Stimulated activated memory B cell treated with anti-CD40 and anti-IgM and Interleukin-4, amounts not matched to agents 10 μg/mL and 1 μg/mL and 100 μg/mL, for 72 hours (primary cell): ENCODE measurements around the gene TEAD4.
A peak's percentile ranks its signal among the peaks of the same experiment; 100 is the strongest.

Experiments
- ATAC-seq: fragments of 150-1000 bp; cut with Tn5 transposase; 2 replicates; pipeline ENCODE4 v1.10.0; 2021
- H3K27ac Mint-ChIP-seq: one replicate; pipeline ENCODE4 v1.8.0; 2022; ENCODE audit warnings: mild to moderate bottlenecking, mixed read lengths
- H3K27me3 Mint-ChIP-seq: one replicate; pipeline ENCODE4 v1.8.0; 2022; ENCODE audit warnings: mixed read lengths
- H3K36me3 Mint-ChIP-seq: one replicate; pipeline ENCODE4 v1.8.0; 2022; ENCODE audit warnings: mixed read lengths
- H3K4me1 Mint-ChIP-seq: one replicate; pipeline ENCODE4 v1.8.0; 2022; ENCODE audit warnings: mixed read lengths
- H3K4me3 Mint-ChIP-seq: one replicate; pipeline ENCODE4 v1.8.0; 2022; ENCODE audit warnings: mild to moderate bottlenecking, moderate library complexity, mixed read lengths
- H3K9me3 Mint-ChIP-seq: one replicate; pipeline ENCODE4 v1.8.0; 2022; ENCODE audit warnings: mixed read lengths

The TEAD4 gene

DNA sequence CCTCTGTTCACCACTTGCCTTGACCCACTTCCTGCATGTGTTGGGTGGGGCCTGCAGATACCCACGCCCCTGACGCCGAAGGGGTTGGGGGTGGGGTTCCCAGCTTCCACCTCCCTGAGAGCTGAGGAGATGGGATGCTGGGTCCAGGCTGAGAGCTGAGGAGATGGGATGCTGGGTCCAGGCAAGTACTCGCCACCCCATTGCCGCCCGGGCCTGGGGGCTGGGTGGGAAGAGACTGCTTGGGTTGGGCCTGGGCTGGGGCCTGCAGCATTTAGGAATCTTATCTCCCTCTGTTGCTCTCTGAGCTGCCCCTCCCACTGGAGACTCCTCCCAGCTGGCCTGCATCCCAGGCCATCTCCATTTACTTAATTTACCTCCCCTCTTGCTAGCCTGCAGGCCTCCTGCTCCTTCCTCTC is 17.4 kb downstream of the TEAD4 start:
- Mint-ChIP-seq H3K27me3 (peaks cover 51% of the 10 kb centered on the region), H3K9me3 (no peaks in the 10 kb centered on the region), H3K4me3 (no peak overlapping the region), H3K36me3 (no peaks in the 10 kb centered on the region), H3K27ac (no peak overlapping the region), H3K4me1 (no peaks in the 10 kb centered on the region)
- ATAC-seq, result no peak

DNA sequence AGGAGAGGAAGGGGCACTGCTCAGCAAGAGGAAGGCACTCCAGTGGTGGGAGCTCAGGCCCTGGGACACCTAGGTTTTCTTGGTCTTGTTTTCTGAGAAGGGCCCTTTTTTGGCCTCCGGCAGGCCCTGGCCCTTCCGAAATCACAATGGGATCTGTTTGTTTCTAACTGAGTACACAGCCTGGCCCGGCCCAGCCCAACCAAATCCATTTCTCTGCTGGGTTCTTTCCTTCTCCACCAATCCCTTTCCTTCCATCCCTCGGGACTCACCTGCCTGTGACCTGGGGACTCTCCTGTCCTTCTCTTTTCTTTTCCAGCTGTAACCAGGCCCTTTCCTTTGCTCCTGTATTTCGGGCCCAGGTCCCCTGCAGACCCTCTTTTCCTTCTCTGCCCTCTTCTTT is 18.6 kb downstream of the TEAD4 start:
- Mint-ChIP-seq H3K27ac (no peak overlapping the region), H3K27me3 (peaks cover 48% of the 10 kb centered on the region), H3K9me3 (no peaks in the 10 kb centered on the region), H3K36me3 (no peaks in the 10 kb centered on the region), H3K4me3 (no peak overlapping the region), H3K4me1 (no peaks in the 10 kb centered on the region)
- no peak for ATAC-seq

DNA sequence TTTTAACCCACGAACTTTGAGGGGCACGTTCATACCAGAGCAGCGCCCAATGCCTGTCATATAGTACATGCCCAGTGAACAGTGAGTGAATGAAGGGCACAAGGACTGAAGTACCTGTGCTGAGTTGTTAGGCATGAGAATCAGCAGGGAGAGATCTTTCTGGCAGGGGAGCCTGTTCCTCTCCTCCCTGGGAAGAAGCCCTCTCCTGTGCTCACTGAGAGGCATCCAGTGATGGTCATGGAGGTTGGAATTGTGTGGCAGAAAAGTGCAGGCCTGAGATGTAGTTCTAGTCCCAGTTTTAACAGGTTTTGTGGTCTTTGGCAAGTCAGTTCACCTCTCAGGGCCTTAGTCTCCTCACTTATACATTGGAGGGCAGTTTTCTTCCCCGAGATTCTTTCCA is 20.6 kb downstream of the TEAD4 start:
- no peak overlapping the region for H3K4me3 Mint-ChIP-seq
- no peak overlapping the region for H3K27ac Mint-ChIP-seq
- H3K27me3 Mint-ChIP-seq, result peaks cover 48% of the 10 kb centered on the region
- no peak for ATAC-seq
- no peaks in the 10 kb centered on the region for H3K4me1 Mint-ChIP-seq
- H3K36me3 Mint-ChIP-seq, result no peaks in the 10 kb centered on the region
- H3K9me3 Mint-ChIP-seq, result no peaks in the 10 kb centered on the region

DNA sequence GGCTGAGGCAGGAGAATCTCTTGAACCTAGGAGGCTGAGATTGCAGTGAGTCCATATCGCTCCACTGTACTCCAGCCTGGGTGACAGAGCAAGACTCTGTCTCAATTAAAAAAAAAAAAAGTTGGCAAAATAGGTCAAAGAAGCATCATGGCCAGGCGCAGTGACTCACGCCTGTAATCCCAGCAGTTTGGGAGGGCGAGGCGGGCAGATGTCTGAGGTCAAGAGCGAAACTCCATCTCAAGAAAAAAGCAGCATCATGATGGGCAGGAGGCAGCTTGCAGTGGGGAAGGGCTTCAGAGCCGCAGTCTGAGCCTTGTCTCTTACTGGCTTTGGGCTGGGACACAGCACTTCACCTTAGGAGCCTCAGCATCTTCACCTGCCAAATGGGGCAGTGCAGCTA is 21.4 kb downstream of the TEAD4 start:
- no peak for ATAC-seq
- Mint-ChIP-seq H3K4me3 (no peak overlapping the region), H3K9me3 (no peaks in the 10 kb centered on the region), H3K36me3 (no peaks in the 10 kb centered on the region), H3K4me1 (no peaks in the 10 kb centered on the region), H3K27me3 (peaks cover 46% of the 10 kb centered on the region), H3K27ac (no peak overlapping the region)

DNA sequence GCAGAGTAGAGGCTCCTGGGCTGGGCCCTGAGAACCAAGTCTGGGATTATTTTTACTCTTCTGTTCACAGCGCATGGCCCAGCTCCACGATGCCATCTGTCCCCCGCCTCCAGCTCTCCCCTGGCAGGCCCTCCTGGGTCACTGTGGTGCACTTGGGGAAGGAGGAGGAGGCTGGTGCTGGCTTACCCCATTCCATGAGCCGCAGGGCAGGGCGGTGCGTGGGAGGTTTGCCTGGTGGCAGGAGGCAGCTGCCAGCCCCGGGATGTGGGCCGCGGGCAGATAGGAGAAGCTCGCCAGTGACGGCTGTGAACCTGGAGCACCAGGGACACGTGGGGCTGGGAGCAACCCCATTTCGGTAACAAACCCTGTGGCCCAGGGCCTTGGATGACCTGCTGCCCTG is 23.2 kb downstream of the TEAD4 start:
- peaks cover 34% of the 10 kb centered on the region for H3K27me3 Mint-ChIP-seq
- H3K4me1 Mint-ChIP-seq, result no peaks in the 10 kb centered on the region
- no peaks in the 10 kb centered on the region for H3K9me3 Mint-ChIP-seq
- no peak for ATAC-seq
- H3K27ac Mint-ChIP-seq, result no peak overlapping the region
- H3K4me3 Mint-ChIP-seq, result no peak overlapping the region
- H3K36me3 Mint-ChIP-seq, result no peaks in the 10 kb centered on the region

DNA sequence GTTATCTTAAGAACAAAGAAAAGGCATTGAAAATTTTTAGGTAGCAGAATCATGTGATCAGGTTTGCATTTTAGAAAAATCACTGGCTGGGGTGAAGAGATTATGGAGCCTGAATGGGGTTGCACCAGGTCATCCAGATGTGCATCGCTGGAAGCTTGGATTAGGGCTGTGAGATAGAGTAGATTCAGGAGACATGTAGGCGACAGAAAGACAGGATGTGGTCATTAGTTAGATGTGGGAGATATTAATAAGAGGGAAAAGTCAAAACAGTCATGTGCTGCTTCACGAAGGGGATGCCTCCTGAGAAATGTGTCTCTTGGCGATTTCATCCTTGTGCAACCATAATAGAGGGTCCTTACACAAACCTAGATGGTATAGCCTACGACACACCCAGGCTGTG is 25.1 kb downstream of the TEAD4 start:
- H3K27me3 Mint-ChIP-seq, result peaks cover 17% of the 10 kb centered on the region
- no peak overlapping the region for H3K27ac Mint-ChIP-seq
- no peaks in the 10 kb centered on the region for H3K4me1 Mint-ChIP-seq
- H3K4me3 Mint-ChIP-seq, result no peak overlapping the region
- no peaks in the 10 kb centered on the region for H3K36me3 Mint-ChIP-seq
- peaks cover 4% of the 10 kb centered on the region for H3K9me3 Mint-ChIP-seq
- ATAC-seq, result no peak

DNA sequence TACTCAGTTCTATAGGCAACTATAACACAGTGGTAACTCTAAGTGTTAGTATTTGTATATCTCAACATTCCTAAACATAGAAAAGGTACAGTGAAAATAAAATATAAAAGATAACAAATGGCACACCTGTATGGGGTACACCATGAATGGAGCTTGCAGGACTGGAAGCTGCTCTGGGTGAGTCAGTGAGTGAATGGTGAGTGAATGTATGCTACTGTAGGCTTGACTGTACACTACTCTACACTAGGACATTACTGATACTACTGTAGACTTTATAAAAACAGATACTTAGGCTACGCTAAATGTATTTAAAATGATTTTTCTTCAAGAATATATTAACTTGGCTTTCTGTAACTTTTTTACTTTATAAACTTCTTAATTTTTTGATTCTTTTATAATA is 25.5 kb downstream of the TEAD4 start:
- H3K4me1 Mint-ChIP-seq, result no peaks in the 10 kb centered on the region
- H3K4me3 Mint-ChIP-seq, result no peak overlapping the region
- ATAC-seq, result no peak
- peaks cover 3% of the 10 kb centered on the region for H3K36me3 Mint-ChIP-seq
- peaks cover 7% of the 10 kb centered on the region for H3K9me3 Mint-ChIP-seq
- peaks cover 13% of the 10 kb centered on the region for H3K27me3 Mint-ChIP-seq
- H3K27ac Mint-ChIP-seq, result no peak overlapping the region

DNA sequence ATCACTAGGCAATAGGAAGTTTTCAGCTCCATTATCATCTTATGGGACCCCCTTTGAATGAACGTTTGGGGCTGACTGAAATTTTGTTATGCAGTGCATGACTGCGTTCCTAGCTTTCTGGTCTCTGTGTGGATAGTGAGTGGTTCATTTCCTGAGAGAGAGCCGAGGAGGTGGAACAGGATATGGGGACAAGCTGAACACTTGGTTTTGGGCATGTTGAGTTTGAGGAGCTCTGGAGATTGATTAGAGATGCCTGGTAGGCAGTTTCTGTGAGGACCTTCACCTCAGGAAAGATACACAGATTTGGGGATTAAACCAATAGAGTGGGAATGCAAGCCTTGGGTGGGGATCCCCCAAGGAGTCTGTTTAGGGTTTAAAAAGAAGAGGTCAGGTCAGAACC is 27.7 kb downstream of the TEAD4 start:
- Mint-ChIP-seq H3K4me1 (no peaks in the 10 kb centered on the region), H3K36me3 (peaks cover 7% of the 10 kb centered on the region), H3K27me3 (peaks cover 10% of the 10 kb centered on the region), H3K27ac (no peak overlapping the region), H3K9me3 (peaks cover 9% of the 10 kb centered on the region), H3K4me3 (no peak overlapping the region)
- no peak for ATAC-seq

DNA sequence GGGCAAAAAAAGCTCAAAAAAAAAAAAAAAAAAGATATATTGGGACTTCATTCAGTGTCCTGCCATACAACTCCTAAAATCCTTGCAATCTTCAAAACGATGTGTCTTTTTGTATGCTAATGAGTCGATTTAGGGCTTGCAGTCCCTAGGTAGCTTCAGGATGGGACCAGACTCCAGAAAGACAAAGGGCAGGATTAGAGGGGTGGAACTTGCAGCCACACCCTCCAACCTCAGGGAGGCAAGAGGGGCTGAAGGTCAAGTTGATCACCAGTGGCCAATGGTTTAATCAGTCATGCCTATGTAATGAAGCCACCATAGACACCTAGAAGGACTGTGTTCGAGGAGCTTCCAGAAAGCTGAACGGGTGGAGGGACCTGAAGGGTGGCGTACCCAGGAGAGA is 29.3 kb downstream of the TEAD4 start:
- H3K27ac Mint-ChIP-seq, result no peak overlapping the region
- no peaks in the 10 kb centered on the region for H3K4me1 Mint-ChIP-seq
- peaks cover 10% of the 10 kb centered on the region for H3K27me3 Mint-ChIP-seq
- peaks cover 7% of the 10 kb centered on the region for H3K36me3 Mint-ChIP-seq
- peaks cover 9% of the 10 kb centered on the region for H3K9me3 Mint-ChIP-seq
- no peak for ATAC-seq
- no peak overlapping the region for H3K4me3 Mint-ChIP-seq

DNA sequence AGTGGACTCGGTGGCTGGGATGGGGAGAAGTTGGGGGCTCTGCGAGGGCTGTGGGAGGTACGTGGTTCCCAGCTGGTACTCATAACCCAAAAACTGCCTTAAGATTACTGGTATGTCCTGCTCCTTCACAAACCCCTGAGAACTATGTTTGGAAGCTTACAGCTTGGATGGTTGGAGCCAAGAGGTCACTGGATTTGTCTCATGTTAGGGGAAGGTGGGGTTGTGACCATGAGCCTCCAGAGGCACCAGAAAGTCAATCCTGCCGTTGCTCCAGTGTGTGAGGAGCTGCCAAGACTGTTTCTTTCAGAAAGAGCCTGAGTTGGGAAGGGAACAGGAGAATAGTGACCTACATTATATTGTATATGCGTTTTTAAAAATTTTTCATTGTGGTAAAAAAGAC is 33.5 kb downstream of the TEAD4 start:
- no peak overlapping the region for H3K4me3 Mint-ChIP-seq
- H3K9me3 Mint-ChIP-seq, result peaks cover 9% of the 10 kb centered on the region
- H3K4me1 Mint-ChIP-seq, result no peaks in the 10 kb centered on the region
- H3K27ac Mint-ChIP-seq, result no peak overlapping the region
- peaks cover 16% of the 10 kb centered on the region for H3K27me3 Mint-ChIP-seq
- peaks cover 7% of the 10 kb centered on the region for H3K36me3 Mint-ChIP-seq
- no peak for ATAC-seq

DNA sequence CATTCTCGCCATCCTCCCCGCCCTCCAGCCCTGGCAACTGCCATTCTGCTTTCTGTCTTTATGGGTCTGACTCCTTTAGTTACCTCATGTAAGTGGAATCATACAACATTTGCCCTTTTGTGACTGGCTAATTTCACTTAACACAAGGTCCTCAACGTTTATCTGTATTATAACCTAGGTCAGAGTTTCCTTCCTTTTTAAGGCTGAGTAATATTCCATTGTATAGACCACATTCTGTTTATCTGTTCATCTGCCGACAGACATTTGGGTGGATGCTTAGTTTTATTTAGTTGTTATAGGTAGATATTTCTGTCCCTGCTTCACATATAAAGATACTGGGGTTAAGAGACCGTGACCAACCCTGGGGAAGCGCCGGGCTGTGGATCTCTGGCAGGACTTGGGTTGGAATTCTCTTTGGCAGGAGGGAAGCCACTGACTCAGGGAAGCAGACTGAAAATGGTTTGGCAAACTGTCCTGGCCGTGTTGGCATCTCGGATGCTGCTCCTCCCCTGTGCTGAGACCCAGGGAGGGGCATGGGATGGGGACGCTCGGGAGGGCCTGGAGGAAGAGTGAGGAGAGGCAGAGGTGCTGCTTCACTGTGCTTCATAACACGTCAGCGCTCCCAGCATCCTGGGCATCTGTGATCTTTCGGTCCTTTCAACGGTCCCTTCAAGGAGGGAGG is 38.9 kb downstream of the TEAD4 start:
- H3K4me1 Mint-ChIP-seq, result no peaks in the 10 kb centered on the region
- ATAC-seq, result no peak

DNA sequence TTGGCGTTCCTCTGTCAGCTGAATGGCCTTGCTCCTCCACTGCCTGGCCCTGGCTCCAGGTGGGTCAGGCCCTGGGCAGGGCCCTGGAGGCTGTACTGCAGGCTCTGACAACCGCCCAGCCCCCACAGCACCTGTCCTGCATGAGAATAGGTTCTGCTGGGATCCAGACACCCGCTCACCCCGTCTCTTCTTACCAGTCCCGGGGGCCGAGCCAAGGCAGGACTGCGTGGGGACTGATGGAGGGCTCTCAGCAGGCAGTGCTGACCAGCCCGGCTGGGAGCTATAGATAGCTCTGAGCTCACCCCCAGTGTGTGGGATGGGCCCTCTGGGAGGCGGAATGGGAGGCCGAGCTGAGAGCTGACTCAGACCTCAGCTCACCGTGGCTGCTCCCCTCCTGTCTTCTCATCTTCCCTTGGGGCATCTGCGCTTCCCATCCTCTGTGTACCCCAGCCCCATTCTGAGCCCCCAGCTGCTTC is 39.6 kb downstream of the TEAD4 start:
- H3K27me3 Mint-ChIP-seq, result peaks cover 26% of the 10 kb centered on the region
- ATAC-seq, result peak; percentile 35
- no peak overlapping the region for H3K27ac Mint-ChIP-seq
- no peaks in the 10 kb centered on the region for H3K36me3 Mint-ChIP-seq
- H3K9me3 Mint-ChIP-seq, result no peaks in the 10 kb centered on the region
- no peak overlapping the region for H3K4me3 Mint-ChIP-seq
- no peaks in the 10 kb centered on the region for H3K4me1 Mint-ChIP-seq

More for the DNA sequence above, 38.9 kb downstream of the TEAD4 start:
- Mint-ChIP-seq H3K27ac (no peak overlapping the region), H3K4me3 (no peak overlapping the region), H3K9me3 (no peaks in the 10 kb centered on the region), H3K27me3 (peaks cover 26% of the 10 kb centered on the region), H3K36me3 (no peaks in the 10 kb centered on the region)

DNA sequence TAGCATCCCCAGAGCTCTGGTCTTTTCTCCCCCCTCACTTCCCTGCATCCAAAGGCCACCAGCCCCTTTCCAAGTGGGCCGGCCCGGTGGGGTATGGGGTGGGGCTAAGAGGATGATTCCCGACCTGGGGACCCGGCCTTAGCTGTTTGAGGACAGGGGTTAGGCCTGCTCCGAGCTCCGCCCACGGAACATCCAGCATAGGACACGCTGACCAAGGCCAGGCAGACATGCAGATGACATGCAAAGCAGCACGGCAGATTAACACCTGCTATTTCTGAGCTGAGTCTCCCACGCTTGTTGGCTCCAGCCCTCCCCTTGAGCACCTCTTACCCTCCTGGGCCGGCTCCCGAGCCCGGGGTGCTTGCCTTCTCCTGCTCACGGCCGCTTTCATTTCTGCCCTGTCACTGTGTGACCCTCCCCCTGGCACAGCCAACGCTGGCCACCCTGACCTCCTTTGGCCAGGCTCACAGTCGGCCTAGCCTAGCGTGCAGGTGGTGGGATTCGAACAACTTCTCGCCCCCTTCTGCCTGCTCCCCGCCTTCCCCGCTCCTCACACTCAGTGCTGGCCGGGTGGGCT is 40.2 kb downstream of the TEAD4 start:
- peaks cover 26% of the 10 kb centered on the region for H3K27me3 Mint-ChIP-seq
- H3K27ac Mint-ChIP-seq, result no peak overlapping the region
- ATAC-seq, result peak; percentile 14
- no peak overlapping the region for H3K4me3 Mint-ChIP-seq
- H3K36me3 Mint-ChIP-seq, result no peaks in the 10 kb centered on the region
- no peaks in the 10 kb centered on the region for H3K4me1 Mint-ChIP-seq
- no peaks in the 10 kb centered on the region for H3K9me3 Mint-ChIP-seq

DNA sequence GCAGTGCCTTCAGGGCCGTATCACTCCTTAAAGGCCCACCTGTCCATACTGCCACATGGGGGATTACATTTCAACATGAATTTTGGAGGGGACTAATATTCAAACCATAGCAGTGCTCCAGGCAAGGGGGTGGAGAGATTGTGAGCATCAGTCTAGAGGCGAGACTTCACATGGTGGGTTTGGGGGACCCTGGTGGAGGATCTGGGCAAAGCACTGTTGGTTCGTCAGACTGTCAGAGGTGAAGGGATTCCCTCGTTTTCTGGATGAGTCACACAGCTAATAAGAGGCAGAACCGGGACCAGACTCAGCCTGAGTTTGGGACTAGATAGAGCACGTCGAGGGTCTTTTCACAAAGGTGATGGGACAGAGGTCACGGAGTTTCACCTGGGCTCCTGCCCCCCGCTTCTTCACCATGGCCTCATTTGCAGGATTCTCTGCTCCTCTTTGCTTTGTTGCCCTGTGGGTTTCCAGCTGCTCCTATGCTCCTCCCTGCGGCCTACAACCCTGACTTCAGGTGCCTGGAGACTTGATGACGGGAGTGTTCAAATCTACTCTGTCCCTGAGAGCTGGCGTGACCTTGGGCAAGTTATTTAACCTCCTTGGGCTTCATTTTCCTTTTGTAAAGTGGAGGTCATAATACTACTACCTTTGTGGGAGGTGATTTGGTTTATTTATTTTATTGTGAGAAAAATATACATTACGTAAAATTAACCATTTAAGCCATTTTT is 41.5 kb downstream of the TEAD4 start:
- ATAC-seq, result no peak
- Mint-ChIP-seq H3K4me1 (no peaks in the 10 kb centered on the region), H3K36me3 (no peaks in the 10 kb centered on the region), H3K9me3 (no peaks in the 10 kb centered on the region), H3K27me3 (peaks cover 26% of the 10 kb centered on the region), H3K4me3 (no peak overlapping the region), H3K27ac (no peak overlapping the region)

DNA sequence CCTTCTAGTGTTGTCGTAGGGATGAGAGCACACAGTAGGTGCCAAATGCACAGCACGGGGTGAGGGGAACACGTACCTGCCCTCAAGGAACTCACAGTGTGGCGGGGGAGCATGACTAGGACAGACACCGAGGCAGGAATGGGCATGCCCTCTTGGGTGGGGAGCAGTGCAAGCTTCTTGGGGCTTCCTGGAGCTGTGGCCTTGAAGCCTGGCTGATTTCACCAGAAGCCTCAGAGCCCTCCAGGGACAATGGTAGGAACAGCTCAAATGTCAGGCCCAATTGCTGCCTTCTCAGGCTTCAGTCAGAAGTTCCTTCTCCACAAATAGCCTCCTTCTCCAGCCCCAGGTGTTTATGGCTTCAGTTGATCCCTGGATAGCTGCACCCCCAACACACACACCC is 43.4 kb downstream of the TEAD4 start:
- Mint-ChIP-seq H3K27ac (no peak overlapping the region), H3K36me3 (no peaks in the 10 kb centered on the region), H3K27me3 (peaks cover 10% of the 10 kb centered on the region), H3K9me3 (no peaks in the 10 kb centered on the region), H3K4me1 (no peaks in the 10 kb centered on the region), H3K4me3 (no peak overlapping the region)
- no peak for ATAC-seq
